SK-N-DZ (cell line): ENCODE results near the gene RAB39B. TPM values are rescaled to one million over a fixed set of nuclear protein-coding genes. Genes with fewer than 3 reads are reported as not detected.
"Not testable (repeated sequence)": the region's sequence is repeated elsewhere in the genome, so short reads cannot be mapped to it uniquely, and the experiment has no call there.

Experiments
- DNase-seq: peaks from one replicate; pipeline ENCODE4 v3.0.0-alpha.2; 2015; ENCODE audit warnings: low spot score
- polyA plus RNA-seq, 2 experiments: library from polyadenylated mRNA; depleted of rRNA; stranded (reverse); fragments of >200 nt; gene quantifications; 2 replicates each; pipeline ENCODE4 v1.2.3, GENCODE V29; 2014

RAB39B gene, protein sequence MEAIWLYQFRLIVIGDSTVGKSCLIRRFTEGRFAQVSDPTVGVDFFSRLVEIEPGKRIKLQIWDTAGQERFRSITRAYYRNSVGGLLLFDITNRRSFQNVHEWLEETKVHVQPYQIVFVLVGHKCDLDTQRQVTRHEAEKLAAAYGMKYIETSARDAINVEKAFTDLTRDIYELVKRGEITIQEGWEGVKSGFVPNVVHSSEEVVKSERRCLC
- polyA plus RNA-seq (2014; cell fraction: cytosol; rRNA removed) = 9.6 and 10.6 TPM in 2 replicates
- 5.8 and 7.6 TPM in 2 replicates for polyA plus RNA-seq (2014; cell fraction: nucleus; rRNA removed)

DNA sequence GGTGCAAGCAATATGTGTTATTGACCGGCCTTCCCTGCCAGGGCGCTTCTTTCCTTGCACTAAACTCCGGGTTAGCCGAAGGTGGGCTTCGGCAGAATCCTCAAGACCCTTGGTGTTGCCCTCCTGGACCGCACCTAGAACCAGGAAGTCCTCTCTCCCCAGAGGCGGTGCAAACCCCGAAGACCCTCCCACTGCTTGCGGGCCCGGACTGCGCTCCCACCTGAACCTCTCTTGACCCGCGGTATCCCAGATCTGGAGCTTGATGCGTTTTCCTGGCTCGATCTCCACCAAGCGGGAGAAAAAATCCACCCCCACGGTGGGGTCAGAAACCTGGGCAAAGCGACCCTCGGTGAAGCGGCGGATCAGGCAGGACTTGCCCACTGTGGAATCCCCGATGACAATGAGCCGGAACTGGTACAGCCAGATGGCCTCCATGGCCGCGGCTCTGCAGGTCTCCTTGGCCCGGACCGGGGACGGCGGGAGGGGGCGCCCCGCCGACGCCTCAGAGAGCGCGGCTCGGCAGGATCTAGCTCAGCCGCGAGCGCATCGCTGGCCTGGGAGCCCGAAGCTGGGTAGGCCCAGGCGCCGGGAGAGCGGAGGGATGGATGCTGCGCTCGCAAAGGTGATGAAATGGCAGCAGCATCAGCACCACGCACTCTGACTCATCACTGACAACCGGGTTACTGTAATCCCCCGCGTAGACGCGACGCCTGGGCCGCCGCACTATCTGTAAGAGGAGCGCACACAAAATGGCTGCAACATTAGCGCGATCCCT is at the start of gene RAB39B:
Gene RAB39B, minus strand, starts transcription at position 638 of the 775 bp plus-strand sequence. Its CDS starts 203 bp downstream, at position 435.
- peak; percentile 80 for DNase-seq

DNA sequence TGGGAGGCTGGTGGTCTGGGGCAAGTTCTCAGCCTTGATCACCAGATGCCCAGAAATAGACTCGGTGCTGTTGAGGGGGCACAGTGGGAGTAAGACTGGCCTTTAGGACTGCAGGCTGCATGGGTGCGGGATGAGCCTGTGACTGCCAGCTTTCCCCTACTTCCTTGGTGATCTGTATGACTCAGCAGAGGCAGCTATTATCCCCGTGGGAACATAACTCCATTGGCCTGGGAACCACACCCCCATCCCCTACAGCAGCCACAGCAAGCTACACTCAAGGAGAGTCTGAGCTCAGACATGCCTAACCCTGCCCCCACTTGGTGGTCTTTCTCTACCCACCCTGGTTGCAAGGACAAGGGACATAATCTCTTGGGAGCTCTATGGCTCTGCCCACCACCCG is 49.5 kb upstream of the RAB39B start:
- no peak for DNase-seq

DNA sequence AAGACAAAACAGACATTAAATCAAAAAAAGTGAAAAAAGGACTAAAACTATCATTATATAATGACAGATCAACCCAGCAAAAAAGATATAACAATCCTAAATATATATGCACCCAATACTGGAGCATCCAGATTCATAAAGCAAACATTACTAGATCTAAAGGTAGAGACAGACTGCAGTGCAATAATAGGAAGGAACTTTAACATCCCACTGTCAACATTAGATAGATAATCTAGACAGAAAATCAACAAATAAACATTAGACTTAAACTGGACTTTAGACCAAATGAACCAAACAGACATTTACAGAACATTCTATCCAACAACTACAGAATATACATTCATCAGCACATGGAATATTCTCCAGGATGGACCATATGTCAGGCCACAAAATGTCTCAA is 29.5 kb upstream of the RAB39B start:
- DNase-seq = no peak

DNA sequence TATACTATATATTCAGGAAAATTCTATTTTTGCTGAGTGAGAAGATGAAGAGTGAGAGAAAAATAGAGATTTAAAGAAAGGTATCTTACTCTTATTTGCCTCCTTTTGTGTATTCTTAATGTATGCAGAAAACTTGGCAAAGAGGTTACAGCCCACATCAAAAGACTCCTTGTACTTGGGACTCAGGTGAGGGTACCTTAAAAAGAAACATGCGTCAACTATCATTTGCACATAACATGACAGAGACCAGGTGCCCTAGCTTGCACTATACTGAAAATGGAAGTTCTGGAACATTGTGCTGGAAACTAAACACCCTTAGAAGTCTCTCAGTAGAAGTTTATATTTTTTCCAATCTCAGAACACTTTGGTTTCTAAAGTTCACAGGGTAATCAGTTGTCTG is 15.6 kb upstream of the RAB39B start:
- no peak for DNase-seq

DNA sequence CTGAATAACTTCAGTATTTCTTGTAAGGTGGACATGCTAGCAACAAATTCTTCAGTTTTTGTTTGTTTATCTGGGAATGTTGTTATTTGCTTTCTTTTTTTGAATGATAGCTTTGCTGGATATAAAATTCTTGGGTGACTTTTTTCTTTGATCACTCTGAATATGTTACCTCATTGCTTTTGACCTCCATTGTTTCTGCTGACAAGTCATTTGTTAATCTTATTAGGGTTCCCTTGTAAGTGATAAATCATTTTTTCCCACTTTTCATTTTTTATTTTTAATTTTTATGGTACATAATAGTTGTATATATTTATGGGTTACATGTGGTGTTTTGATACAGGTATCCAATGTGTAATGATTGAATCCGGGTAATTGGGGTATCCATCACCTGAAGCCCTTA is 6.7 kb upstream of the RAB39B start:
- no peak for DNase-seq

DNA sequence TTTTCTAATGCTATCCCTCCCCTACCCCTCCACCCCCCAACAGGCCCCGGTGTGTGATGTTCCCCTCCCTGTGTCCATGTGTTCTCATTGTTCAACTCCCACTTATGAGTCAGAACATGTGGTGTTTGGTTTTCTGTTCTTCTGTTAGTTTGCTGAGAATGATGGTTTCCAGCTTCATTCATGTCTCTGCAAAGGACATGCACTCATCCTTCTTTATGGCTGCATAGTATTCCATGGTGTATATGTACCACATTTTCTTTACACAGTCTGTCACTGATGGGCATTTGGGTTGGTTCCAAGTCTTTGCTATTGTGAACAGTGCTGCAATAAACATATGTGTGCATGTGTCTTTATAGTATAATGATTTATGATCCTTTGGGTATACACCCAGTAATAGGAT is 3.7 kb upstream of the RAB39B start:
- DNase-seq = not testable (repeated sequence)

DNA sequence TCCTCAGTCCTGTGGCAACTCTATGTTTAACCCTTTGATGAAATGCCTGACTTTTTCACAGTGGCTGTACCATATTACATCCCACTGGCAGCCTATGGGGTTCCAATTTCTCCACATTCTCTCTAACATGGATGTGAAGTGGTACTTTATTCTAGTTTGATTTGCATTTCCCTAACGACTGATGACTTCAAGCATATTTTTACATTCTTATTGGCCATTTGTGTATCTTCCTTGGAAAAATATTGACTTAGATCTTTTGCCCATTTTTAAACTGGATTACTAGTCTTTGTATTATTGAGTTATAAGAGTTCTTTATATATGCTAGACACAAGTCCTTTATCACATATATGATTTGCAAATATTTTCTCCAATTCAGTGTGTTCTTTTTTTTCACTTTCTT is 2.1 kb upstream of the RAB39B start:
- DNase-seq = no peak

DNA sequence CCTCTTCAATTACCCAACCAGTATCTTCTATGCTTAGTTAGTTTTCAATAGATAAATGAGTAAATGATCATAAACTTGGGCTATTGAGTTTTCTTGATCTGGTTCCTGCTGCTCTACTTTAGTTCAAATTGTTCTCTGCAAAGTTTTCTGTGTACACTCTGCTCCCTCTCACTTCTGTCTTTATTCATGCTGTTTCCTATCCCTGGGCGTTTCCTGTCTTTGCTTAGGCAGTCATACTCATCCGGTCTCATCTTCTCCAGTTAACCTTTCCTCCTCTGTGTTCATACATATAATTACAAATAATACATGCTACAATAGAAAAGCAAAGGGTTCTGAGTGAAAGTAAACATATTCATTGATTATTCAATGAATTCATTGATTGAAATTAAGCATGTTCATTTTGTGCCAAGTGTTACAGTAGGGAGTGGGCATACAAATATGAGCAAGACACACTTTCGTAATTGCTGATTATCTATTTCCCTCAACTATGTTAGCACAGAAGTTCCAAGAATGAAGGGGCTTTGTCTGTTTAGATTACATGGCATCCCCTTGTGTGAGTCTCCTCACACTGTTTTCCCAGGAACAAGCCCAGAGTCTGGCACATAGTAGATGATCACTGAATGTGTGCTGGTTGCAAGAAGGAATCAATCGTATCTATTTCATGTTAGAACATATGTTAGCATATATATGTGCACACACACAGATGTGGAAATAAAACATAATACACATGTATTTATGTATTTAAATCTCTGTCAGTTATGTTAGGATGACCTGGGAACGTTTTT is 1.1 kb downstream of the RAB39B start:
- DNase-seq = no peak

DNA sequence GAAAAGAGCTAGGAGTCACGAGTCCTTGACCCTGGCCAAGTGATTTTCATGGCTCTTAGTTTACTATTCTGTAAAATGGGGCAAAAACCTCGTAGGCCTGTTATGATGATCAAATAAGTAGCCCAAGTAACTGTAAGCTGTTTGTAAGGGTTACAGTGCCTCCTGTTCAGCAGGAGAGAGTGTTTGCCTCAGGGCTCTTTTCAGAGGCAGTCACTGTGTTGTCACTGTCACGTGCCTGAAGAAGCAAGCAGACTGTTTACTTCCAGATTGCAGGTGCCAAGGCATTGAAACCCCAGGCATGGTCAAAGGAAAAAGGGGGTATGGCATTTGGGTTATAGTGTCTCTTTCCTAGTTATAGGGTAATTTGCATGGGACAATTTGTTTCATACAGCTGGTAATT is 4.5 kb downstream of the RAB39B start:
- DNase-seq = no peak

DNA sequence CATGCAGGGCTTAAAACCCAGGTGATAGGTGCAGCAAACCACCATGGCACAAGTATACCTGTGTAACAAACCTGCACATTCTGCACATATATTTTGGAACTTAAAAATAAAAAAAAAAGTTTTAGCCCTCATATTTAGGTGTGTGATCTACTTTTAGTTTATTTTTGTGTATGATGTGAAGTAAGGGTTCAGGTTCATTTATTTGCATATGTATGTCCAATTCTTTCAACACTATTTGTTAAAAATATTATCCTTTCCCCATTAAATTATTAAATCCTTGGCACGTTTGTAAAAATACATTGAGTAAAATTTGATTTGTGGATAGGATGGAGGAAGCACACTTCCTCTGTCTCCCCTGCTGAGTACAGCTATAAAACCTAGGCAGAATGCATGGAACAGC is 12.9 kb downstream of the RAB39B start:
- DNase-seq = no peak

DNA sequence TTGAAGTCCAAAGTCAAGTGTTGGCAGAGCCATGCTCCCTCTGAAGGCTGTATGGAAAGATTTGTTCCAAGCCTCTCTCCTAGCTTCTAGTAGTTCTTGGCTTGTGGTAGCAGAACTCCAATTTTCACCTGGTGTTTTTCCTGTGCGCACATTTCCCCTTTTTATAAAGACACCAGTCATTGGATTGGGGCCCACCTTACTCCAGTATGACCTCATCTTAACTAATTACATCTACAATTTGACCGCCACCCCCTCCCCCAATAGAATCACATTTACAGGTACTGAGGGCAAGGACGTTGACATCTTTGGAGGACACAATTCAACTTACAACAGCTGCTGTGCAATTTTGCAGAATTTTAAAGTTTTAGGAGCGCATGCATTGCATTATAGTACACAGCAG is 16.8 kb downstream of the RAB39B start:
- DNase-seq = no peak

DNA sequence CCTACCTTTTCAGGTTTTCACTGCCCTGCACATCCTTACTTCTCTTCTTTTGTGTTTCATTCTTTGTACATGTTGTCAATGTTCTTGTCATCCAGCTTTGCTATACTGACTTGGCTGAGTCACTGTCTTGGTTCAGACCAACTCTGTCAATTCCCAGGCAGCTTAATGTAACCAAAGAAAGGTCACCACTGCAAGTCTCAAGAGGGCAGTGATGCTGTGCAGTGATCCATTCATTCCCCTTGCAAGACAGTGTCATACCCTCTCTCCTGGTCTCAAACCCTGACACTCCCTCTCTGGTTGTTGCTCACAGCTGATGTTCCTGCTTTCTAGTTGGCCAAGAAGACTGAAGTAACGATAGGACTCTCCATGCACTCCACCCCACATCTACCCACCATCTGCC is 17.5 kb downstream of the RAB39B start:
- DNase-seq = no peak

DNA sequence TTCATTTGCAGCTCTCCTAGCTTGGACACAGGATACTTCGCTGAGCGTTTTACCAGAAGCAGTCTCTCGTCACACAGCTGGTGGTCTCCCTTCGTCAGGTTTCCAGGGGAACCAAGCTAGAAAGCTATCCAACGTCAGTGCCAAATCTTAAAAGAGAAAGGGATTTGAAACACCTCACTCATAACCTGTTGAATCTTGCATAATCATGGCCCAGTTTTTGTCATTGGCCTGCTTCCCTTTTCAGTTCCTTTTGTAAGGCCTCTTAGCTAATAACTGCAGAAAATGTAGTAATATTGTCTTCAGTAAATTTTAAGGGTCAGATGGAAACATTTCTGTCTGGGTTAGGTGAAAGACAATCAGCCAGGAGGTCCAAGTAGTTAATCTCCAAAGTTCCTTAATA is 22.0 kb downstream of the RAB39B start:
- no peak for DNase-seq

DNA sequence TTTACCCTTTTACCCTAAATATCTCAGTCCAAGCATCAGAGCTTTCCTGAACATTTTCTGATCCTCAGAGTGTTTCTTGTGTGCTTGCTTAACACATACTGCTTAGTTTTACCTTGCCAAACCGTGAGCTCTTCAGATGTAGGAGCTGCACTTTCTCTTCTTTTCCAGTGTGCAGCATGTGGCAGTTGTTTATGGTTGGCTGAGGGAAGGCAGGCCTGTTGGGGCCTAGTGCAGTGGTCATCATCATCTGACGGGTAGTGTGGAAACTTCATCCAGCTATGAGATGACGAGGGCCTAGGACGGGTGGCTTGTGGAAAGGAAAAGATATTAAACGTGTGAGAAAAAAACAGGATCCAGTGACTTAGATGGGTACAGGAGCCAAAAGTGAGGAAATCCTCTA is 26.6 kb downstream of the RAB39B start:
- DNase-seq = no peak

DNA sequence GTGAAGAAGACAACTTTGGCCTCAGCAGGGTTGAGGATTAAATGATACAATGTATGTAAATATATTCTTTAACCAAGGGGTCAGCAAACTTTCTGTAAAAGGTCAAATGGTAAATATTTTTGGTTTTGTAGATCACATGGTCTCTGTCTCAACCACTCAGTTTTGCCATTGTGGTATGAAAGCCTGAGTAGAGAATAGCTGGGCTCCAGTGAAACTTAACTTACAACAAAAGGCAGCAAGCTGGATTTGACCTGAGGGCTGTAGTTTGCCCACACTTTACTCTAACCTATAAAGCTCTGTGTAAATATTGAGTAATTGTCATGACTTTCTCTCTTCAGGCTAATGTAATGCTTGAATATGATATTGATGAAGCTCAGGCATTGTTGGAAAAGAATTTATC is 28.4 kb downstream of the RAB39B start:
- no peak for DNase-seq

DNA sequence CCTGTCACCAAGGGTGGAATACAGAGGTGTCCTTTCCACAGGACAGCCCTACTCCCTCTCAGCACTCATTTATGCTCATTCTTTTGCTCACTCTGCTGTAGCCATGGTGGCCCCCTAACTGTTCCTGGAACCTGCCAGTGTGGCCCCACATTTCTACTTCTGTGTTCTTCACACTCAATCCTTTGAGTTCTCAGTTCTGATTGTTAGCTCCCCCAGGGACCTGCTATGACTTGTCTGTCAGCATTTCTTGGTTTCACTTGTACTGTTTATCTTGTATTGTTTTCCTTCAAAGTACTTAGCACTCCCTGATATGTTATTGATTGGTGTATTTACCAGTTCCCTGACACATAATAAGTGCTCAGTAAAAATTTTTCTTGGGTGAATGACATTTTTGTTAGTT is 33.1 kb downstream of the RAB39B start:
- DNase-seq = no peak

DNA sequence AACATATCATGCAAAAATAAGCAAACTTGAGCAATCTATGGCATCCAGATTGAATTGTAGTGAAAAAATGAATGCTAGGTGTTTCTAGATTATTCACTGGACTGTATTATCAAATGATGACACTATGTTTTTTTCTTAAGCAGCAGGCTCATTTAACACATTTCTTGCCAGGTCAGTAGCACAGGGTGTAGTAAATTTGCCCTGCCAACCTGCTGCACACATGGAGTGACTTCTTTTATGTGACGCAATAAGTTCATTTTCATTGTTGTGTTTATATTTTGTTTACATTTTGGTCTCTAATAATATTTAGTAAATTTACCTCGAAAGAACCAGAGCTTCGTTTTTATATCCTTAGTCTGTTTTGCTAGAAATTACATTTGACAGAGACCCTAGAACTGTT is 38.5 kb downstream of the RAB39B start:
- DNase-seq = no peak

DNA sequence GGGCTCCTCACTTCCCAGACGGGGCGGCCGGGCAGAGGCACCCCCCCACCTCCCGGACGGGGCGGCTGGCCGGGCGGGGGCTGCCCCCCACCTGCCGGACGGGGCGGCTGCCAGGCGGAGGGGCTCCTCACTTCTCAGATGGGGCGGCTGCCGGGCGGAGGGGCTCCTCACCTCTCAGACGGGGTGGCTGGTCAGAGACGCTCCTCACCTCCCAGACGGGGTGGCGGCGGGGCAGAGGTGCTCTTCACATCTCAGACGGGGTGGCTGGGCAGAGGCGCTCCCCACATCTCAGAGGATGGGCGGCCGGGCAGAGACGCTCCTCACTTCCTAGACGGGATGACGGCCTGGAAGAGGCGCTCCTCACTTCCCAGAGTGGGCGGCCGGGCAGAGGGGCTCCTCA is 40.5 kb downstream of the RAB39B start:
- not testable (repeated sequence) for DNase-seq

DNA sequence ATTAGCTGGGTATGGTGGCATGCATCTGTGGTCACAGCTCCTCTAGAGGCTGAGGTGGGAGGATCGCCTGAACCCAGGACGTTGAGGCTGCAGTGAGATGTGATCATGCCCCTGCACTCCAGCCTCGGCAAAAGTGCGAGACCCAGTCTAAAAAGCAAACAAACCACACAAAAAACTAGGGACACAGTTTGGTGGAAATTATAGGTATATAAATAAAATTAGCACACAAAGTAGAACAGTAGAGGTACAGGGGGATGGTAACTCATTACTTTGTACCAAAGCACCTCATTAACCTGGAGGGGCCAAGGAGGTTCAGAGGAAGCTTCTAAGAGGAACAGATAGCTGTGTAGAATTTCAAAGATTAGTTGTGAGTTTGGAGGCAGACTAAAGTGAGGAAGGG is 42.9 kb downstream of the RAB39B start:
- DNase-seq = no peak

DNA sequence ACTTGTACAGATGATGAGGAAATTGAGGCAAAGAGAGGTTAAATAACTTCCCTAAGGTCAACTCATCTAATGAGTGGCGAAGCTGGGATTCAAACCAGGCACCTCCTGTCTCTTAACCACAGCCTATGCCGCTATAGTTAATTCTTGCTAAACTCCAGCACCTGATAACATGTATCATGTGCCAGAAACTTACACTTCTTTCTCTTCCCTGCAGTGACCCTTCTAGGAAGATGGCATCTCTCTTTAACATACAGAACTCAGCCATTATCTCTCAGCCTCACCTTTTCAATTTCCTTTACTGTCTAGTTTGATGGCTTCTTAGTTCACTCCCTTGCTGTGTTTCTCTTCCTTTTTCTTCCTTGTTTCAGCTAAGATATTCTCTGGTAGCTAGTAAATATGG is 45.5 kb downstream of the RAB39B start:
- DNase-seq = no peak

DNA sequence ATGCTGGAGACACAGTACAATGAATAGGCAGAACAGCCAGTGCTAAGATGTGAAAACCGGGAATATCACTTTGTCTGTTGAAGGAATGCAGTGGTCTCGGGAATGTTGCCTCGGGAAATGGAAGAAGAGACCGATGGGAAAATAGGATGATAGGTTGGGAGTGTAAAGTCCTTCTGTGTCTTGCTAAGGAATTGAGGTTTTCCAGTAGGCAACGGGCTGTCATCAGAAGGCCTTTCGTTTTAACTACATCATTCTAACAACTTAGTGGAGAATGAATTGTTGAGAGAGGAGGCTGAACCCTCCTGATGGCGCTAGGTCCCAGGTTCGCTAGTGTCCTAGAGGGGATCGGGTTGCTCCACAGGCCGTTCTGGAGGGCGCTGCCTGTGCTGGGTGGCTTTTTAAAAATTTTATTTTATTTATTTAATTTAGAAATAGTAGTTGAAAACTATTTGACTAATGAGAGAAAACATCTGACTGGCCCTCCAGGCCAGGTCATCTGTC is 47.3 kb downstream of the RAB39B start:
- DNase-seq = no peak
